Measurements from ENCODE around the gene BRICD5.

DNA sequence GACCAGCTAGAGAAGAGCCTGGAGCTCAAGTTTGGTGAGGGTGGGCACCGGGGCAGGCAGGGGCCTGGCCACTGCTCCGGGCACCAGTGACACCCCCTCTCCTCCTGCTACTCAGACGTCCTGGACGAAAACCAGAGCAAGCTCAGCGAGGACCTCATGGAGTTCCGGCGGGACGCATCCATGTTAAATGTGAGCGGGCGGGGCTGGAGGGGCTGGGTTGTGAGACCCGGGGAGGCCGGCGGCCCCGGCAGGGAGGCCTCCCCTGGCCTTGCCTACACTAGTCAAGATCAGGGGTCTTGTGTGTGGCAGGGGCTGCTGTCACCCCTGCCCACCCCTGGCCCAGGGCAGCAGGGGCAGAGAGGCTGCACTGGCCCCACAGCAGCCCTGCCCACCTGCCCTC lies 37.3 kb downstream of the BRICD5 start:
- no peak for TF ChIP-seq ZNF121 (tag by site-specific recombination; IDR thresholded peaks at IDR 0.05)
- TF ChIP-seq ZNF202 (tag by site-specific recombination; IDR thresholded peaks at IDR 0.05; ENCODE audit: borderline replicate concordance): no peak
- no peak for TF ChIP-seq ZNF426 (tag by site-specific recombination; IDR thresholded peaks at IDR 0.05)
- TF ChIP-seq, protein P1, sequence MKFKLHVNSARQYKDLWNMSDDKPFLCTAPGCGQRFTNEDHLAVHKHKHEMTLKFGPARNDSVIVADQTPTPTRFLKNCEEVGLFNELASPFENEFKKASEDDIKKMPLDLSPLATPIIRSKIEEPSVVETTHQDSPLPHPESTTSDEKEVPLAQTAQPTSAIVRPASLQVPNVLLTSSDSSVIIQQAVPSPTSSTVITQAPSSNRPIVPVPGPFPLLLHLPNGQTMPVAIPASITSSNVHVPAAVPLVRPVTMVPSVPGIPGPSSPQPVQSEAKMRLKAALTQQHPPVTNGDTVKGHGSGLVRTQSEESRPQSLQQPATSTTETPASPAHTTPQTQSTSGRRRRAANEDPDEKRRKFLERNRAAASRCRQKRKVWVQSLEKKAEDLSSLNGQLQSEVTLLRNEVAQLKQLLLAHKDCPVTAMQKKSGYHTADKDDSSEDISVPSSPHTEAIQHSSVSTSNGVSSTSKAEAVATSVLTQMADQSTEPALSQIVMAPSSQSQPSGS (tag by site-specific recombination; IDR thresholded peaks at IDR 0.05; ENCODE audit: low read depth): no peak
- TF ChIP-seq, protein P2, sequence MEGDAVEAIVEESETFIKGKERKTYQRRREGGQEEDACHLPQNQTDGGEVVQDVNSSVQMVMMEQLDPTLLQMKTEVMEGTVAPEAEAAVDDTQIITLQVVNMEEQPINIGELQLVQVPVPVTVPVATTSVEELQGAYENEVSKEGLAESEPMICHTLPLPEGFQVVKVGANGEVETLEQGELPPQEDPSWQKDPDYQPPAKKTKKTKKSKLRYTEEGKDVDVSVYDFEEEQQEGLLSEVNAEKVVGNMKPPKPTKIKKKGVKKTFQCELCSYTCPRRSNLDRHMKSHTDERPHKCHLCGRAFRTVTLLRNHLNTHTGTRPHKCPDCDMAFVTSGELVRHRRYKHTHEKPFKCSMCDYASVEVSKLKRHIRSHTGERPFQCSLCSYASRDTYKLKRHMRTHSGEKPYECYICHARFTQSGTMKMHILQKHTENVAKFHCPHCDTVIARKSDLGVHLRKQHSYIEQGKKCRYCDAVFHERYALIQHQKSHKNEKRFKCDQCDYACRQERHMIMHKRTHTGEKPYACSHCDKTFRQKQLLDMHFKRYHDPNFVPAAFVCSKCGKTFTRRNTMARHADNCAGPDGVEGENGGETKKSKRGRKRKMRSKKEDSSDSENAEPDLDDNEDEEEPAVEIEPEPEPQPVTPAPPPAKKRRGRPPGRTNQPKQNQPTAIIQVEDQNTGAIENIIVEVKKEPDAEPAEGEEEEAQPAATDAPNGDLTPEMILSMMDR (tag by site-specific recombination; IDR thresholded peaks at IDR 0.05): no peak
- no peak for TF ChIP-seq ZNF292 (tag by site-specific recombination; IDR thresholded peaks at IDR 0.05; ENCODE audit: borderline replicate concordance, low read depth)
- TF ChIP-seq, protein P3, sequence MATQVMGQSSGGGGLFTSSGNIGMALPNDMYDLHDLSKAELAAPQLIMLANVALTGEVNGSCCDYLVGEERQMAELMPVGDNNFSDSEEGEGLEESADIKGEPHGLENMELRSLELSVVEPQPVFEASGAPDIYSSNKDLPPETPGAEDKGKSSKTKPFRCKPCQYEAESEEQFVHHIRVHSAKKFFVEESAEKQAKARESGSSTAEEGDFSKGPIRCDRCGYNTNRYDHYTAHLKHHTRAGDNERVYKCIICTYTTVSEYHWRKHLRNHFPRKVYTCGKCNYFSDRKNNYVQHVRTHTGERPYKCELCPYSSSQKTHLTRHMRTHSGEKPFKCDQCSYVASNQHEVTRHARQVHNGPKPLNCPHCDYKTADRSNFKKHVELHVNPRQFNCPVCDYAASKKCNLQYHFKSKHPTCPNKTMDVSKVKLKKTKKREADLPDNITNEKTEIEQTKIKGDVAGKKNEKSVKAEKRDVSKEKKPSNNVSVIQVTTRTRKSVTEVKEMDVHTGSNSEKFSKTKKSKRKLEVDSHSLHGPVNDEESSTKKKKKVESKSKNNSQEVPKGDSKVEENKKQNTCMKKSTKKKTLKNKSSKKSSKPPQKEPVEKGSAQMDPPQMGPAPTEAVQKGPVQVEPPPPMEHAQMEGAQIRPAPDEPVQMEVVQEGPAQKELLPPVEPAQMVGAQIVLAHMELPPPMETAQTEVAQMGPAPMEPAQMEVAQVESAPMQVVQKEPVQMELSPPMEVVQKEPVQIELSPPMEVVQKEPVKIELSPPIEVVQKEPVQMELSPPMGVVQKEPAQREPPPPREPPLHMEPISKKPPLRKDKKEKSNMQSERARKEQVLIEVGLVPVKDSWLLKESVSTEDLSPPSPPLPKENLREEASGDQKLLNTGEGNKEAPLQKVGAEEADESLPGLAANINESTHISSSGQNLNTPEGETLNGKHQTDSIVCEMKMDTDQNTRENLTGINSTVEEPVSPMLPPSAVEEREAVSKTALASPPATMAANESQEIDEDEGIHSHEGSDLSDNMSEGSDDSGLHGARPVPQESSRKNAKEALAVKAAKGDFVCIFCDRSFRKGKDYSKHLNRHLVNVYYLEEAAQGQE (tag by site-specific recombination; IDR thresholded peaks at IDR 0.05): no peak
- TF ChIP-seq ZSCAN16 (tag by site-specific recombination; IDR thresholded peaks at IDR 0.05): no peak
